IMR-90 (cell line): Measurements from ENCODE around the gene SLIT3. TPM values are rescaled to one million over a fixed set of nuclear protein-coding genes. Genes with fewer than 3 reads are reported as not detected.

Experiments used
- ATAC-seq: fragments of 200-7000 bp; cut with Tn5 transposase; 2 replicates; pipeline ENCODE4 v1.9.1; 2020; ENCODE audit warnings: low read depth, mild to moderate bottlenecking, moderate library complexity
- BruUV-seq: library from RNA; stranded (reverse); fragments of 400-500 nt; replicated peaks from 2 replicates; lab custom pipeline; 2021; lab: Mats Ljungman, UMichigan
- CTCF ChIA-PET: fragments of 300-600 bp; formaldehyde crosslinking; extraction: SDS; loops from one replicate; lab custom pipeline; 2021; ENCODE audit warnings: antibody characterized with exemption; lab: Yijun Ruan, JAX
- POLR2A ChIA-PET: fragments of 300-600 bp; sonication (Branson Sonifier 250); formaldehyde crosslinking; loops from one replicate; lab custom pipeline; 2022; ENCODE audit warnings: antibody characterized with exemption; ENCODE audit not compliant: unreplicated experiment; lab: Charles Lee
- DNase-seq: peaks from one replicate; pipeline ENCODE4 v3.0.0; 2013
- H2AFZ ChIP-seq: replicated peaks from 2 replicates; pipeline ENCODE3; 2013; ENCODE audit warnings: low read length, mild to moderate bottlenecking; ENCODE audit not compliant: poor library complexity
- H2AK5ac ChIP-seq: 2 replicates; pipeline ENCODE4 v1.6.1; 2013; ENCODE audit warnings: low read depth, low read length, inconsistent platforms
- H2AK9ac ChIP-seq: replicated peaks from 2 replicates; pipeline ENCODE3; 2013; ENCODE audit warnings: mild to moderate bottlenecking, low read depth, low read length, moderate library complexity; ENCODE audit not compliant: poor library complexity
- H2BK120ac ChIP-seq: 2 replicates; pipeline ENCODE4 v1.6.1; 2013; ENCODE audit warnings: low read depth, low read length, inconsistent platforms
- H2BK15ac ChIP-seq: 3 replicates; pipeline ENCODE4 v1.6.1; 2013; ENCODE audit warnings: low read depth, low read length, inconsistent platforms
- H2BK20ac ChIP-seq: 2 replicates; pipeline ENCODE4 v1.6.1; 2013; ENCODE audit warnings: low read depth, mild to moderate bottlenecking, inconsistent platforms, low read length, moderate library complexity
- H2BK5ac ChIP-seq: 2 replicates; pipeline ENCODE4 v1.6.1; 2013; ENCODE audit warnings: mild to moderate bottlenecking, low read depth, low read length, inconsistent platforms; ENCODE audit not compliant: poor library complexity, severe bottlenecking
- H3K14ac ChIP-seq: replicated peaks from 2 replicates; pipeline ENCODE4 v1.6.1; 2013; ENCODE audit warnings: low read depth, low read length, inconsistent platforms
- H3K18ac ChIP-seq: 2 replicates; pipeline ENCODE4 v1.6.1; 2013; ENCODE audit warnings: low read depth, low read length, control low read depth
- H3K23ac ChIP-seq: 2 replicates; pipeline ENCODE4 v1.6.1; 2013; ENCODE audit warnings: low read depth, low read length, inconsistent platforms
- H3K27ac ChIP-seq: 2 replicates; pipeline ENCODE4 v1.5.1; 2013; ENCODE audit warnings: mild to moderate bottlenecking, control low read depth, low read length; ENCODE audit not compliant: insufficient read depth
- H3K27me3 ChIP-seq: 2 replicates; pipeline ENCODE4 v1.6.1; 2013; ENCODE audit warnings: low read length; ENCODE audit not compliant: control insufficient read depth, insufficient read depth
- H3K36me3 ChIP-seq: 2 replicates; pipeline ENCODE4 v1.6.1; 2013; ENCODE audit warnings: low read length, mixed read lengths; ENCODE audit not compliant: control insufficient read depth, insufficient read depth
- H3K4ac ChIP-seq: 2 replicates; pipeline ENCODE4 v1.6.1; 2013; ENCODE audit warnings: low read depth, low read length, inconsistent platforms
- H3K4me1 ChIP-seq: 2 replicates; pipeline ENCODE4 v1.6.1; 2013; ENCODE audit warnings: low read length, mixed read lengths; ENCODE audit not compliant: control insufficient read depth, insufficient read depth
- H3K4me2 ChIP-seq: 2 replicates; pipeline ENCODE4 v1.6.1; 2013; ENCODE audit warnings: low read depth, mild to moderate bottlenecking, control low read depth, low read length, moderate library complexity
- H3K4me3 ChIP-seq: 2 replicates; pipeline ENCODE4 v1.5.1; 2013; ENCODE audit warnings: low read depth, mild to moderate bottlenecking, control low read depth, low read length, moderate library complexity; ENCODE audit not compliant: insufficient read depth
- H3K56ac ChIP-seq: 2 replicates; pipeline ENCODE4 v1.6.1; 2013; ENCODE audit warnings: low read length, inconsistent platforms; ENCODE audit not compliant: insufficient read depth; ENCODE audit errors: extremely low read depth
- H3K79me1 ChIP-seq, 2 experiments: 2 replicates each; pipeline ENCODE4 v1.6.1; 2013; ENCODE audit warnings: low read length in 2 of 2, inconsistent platforms in 1 of 2, low read depth in 1 of 2
- H3K9ac ChIP-seq: 2 replicates; pipeline ENCODE4 v1.6.1; 2013; ENCODE audit warnings: low read depth, low read length, control low read depth
- H3K9me1 ChIP-seq: 2 replicates; pipeline ENCODE4 v1.6.1; 2013; ENCODE audit warnings: low read length, inconsistent platforms; ENCODE audit not compliant: insufficient read depth
- H3K9me3 ChIP-seq: 2 replicates; pipeline ENCODE4 v1.6.1; 2013; ENCODE audit warnings: low read length; ENCODE audit not compliant: control insufficient read depth, insufficient read depth
- H4K20me1 ChIP-seq: 2 replicates; pipeline ENCODE4 v1.6.1; 2013; ENCODE audit warnings: low read length, inconsistent platforms; ENCODE audit not compliant: insufficient read depth
- H4K5ac ChIP-seq: 2 replicates; pipeline ENCODE4 v1.6.1; 2013; ENCODE audit warnings: mild to moderate bottlenecking, low read depth, low read length, control low read depth
- H4K8ac ChIP-seq, 2 experiments: 2 replicates each; pipeline ENCODE4 v1.6.1; 2013; ENCODE audit warnings: low read depth in 2 of 2, low read length in 2 of 2, control low read depth in 1 of 2, inconsistent platforms in 1 of 2
- H4K91ac ChIP-seq: 2 replicates; pipeline ENCODE4 v1.6.1; 2013; ENCODE audit warnings: low read depth, low read length, inconsistent platforms; ENCODE audit not compliant: insufficient read depth
- BHLHE40 ChIP-seq: fragments of 150-350 bp; IDR thresholded peaks from 2 replicates; pipeline ENCODE4 v1.6.1; 2016; ENCODE audit warnings: mild to moderate bottlenecking, low read depth, low read length
- CEBPB ChIP-seq: IDR thresholded peaks from 2 replicates; pipeline ENCODE4 v1.6.1; 2012; ENCODE audit warnings: low read depth, low read length, improper control_type of control experiment
- CHD1 ChIP-seq: IDR thresholded peaks from 2 replicates; pipeline ENCODE4 v1.6.1; 2012; ENCODE audit warnings: low read depth, low read length, improper control_type of control experiment
- FOS ChIP-seq: fragments of 150-350 bp; IDR thresholded peaks from 2 replicates; pipeline ENCODE4 v1.6.1; 2016; ENCODE audit warnings: low read depth, low read length
- MAFK ChIP-seq: IDR thresholded peaks from 2 replicates; pipeline ENCODE4 v1.6.1; 2012; ENCODE audit warnings: low read depth, low read length, improper control_type of control experiment
- MAZ ChIP-seq: IDR thresholded peaks from 2 replicates; pipeline ENCODE4 v1.6.1; 2012; ENCODE audit warnings: low read depth, mild to moderate bottlenecking, low read length, improper control_type of control experiment, moderate library complexity, borderline replicate concordance
- MXI1 ChIP-seq: IDR thresholded peaks from 2 replicates; pipeline ENCODE4 v1.6.1; 2012; ENCODE audit warnings: low read depth, mild to moderate bottlenecking, low read length, moderate library complexity, borderline replicate concordance
- NFE2L2 ChIP-seq: fragments of 150-350 bp; IDR thresholded peaks from 2 replicates; pipeline ENCODE4 v1.6.1; 2016; ENCODE audit warnings: low read depth, mild to moderate bottlenecking, low read length
- POLR2A ChIP-seq: IDR thresholded peaks from 2 replicates; pipeline ENCODE4 v1.6.1; 2012; ENCODE audit warnings: mild to moderate bottlenecking, low read depth, low read length
- RAD21 ChIP-seq: IDR thresholded peaks from 2 replicates; pipeline ENCODE4 v1.6.1; 2012; ENCODE audit warnings: low read length, improper control_type of control experiment
- RCOR1 ChIP-seq: IDR thresholded peaks from 2 replicates; pipeline ENCODE4 v1.6.1; 2012; ENCODE audit warnings: mild to moderate bottlenecking, low read length, improper control_type of control experiment; ENCODE audit not compliant: insufficient replicate concordance
- RFX5 ChIP-seq: IDR thresholded peaks from 2 replicates; pipeline ENCODE4 v1.8.0; 2012; ENCODE audit warnings: low read depth, mild to moderate bottlenecking, low read length, moderate library complexity
- SMC3 ChIP-seq: fragments of 150-350 bp; IDR thresholded peaks from 2 replicates; pipeline ENCODE4 v1.6.1; 2016; ENCODE audit warnings: low read depth, mild to moderate bottlenecking, antibody characterized with exemption, low read length, moderate library complexity
- WGBS, 2 experiments: methylation state at CpG; one replicate each; pipeline versions ENCODE4 v1.1.5 to v1.1.7; 2013; ENCODE audit warnings: missing lambda C conversion rate in 2 of 2; ENCODE audit not compliant: insufficient read length in 1 of 2; ENCODE audit errors: extremely low coverage in 2 of 2; 5-methylcytosine and 5-hydroxymethylcytosine counted together
- dilution Hi-C: fragments of 300-500 bp; cut with HindIII; formaldehyde crosslinking; loops from one replicate; pipeline ENCODE4 v1.14.3; 2018; ENCODE audit warnings: low sequenced_read_pairs; ENCODE audit not compliant: unreplicated experiment
- in situ Hi-C: fragments of 300-500 bp; cut with MboI; formaldehyde crosslinking; loops from 3 replicates; pipeline ENCODE4 v1.14.3; 2019; ENCODE audit warnings: low sequenced_read_pairs, inconsistent platforms, mixed read lengths
- intact Hi-C: fragments of 100-400 bp; cut with micrococcal nuclease; formaldehyde crosslinking; loops from 2 replicates; pipeline ENCODE4 v1.10.0; 2022
- polyA plus RNA-seq, 3 experiments: library from polyadenylated mRNA; depleted of rRNA; stranded (reverse); fragments of >200 nt; gene quantifications; 2 replicates each; pipeline ENCODE4 v1.2.3, GENCODE V29; 2012; ENCODE audit warnings: low replicate concordance in 1 of 3
- total RNA-seq: library from RNA; depleted of rRNA; stranded (reverse); fragments of >200 nt; gene quantifications from 2 replicates; pipeline ENCODE4 v1.2.3, GENCODE V29; 2012
- TF ChIP-seq, protein P1 (sequence below): fragments of 150-350 bp; IDR thresholded peaks from 2 replicates; pipeline ENCODE4 v1.6.1; 2016; ENCODE audit warnings: low read depth, mild to moderate bottlenecking, low read length, moderate library complexity, borderline replicate concordance
- TF ChIP-seq, protein P2 (sequence below): fragments of 150-350 bp; IDR thresholded peaks from 2 replicates; pipeline ENCODE4 v1.6.1; 2017; ENCODE audit warnings: mild to moderate bottlenecking, antibody characterized with exemption, low read length, low read depth
- TF ChIP-seq, protein P3 (sequence below): conservative IDR thresholded peaks from 2 replicates; pipeline ENCODE4 v1.5.1; 2012; ENCODE audit warnings: mild to moderate bottlenecking, low read depth, low read length, improper control_type of control experiment

SLIT3 gene
- total and polyA plus RNA-seq, 2 of the 4 experiments (the other 2 are of a cell fraction): 0.18 to 0.50 TPM

DNA sequence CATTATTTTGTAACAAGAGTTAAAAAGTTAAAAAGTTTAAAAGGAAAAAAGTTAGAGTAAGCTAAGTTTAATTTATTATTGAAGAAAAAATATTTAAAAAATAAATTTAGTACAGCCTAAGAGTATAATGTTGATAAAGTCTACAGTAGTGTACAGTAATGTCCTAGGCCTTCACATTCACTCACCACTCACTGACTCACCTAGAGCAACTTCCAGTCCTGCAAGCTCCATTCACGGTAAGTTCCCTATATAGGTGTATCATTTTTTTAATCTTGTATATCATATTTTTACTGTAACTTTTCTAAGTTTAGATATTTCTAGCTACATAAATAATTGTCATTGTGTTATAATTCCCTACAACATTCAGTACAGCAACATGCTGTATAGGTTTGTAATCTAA, 652.4 kb downstream of the SLIT3 start:
- WGBS, 2 experiments: no CpG with 5 or more reads among the region's 1 CpG
- Histone ChIP-seq H2BK15ac (no peak overlapping the region), H3K56ac (no peak overlapping the region), H4K91ac (no peak overlapping the region), H4K8ac (no peak overlapping the region), H4K5ac (no peak overlapping the region), H3K9ac (no peak overlapping the region), H2AK9ac (no peak overlapping the region), H2AK5ac (no peak overlapping the region), H3K4me3 (no peak overlapping the region), H3K4ac (no peak overlapping the region), H2BK5ac (no peak overlapping the region), H4K20me1 (no peaks in the 10 kb centered on the region), H3K27ac (no peak overlapping the region), H3K79me1 (no peaks in the 10 kb centered on the region), H2BK20ac (no peak overlapping the region), H2BK120ac (no peak overlapping the region), H3K9me1 (no peaks in the 10 kb centered on the region), H3K9me3 (no peaks in the 10 kb centered on the region), H3K18ac (no peak overlapping the region), H3K14ac (no peak overlapping the region), H3K4me1 (no peaks in the 10 kb centered on the region), H3K36me3 (no peaks in the 10 kb centered on the region), H2AFZ (no peak overlapping the region), H3K23ac (no peak overlapping the region), H3K4me2 (no peak overlapping the region), H3K27me3 (no peaks in the 10 kb centered on the region)
- intact Hi-C loops (no loop called here), dilution Hi-C loops (no loop called here), in situ Hi-C loops (no loop called here)
- TF ChIP-seq, protein P1, sequence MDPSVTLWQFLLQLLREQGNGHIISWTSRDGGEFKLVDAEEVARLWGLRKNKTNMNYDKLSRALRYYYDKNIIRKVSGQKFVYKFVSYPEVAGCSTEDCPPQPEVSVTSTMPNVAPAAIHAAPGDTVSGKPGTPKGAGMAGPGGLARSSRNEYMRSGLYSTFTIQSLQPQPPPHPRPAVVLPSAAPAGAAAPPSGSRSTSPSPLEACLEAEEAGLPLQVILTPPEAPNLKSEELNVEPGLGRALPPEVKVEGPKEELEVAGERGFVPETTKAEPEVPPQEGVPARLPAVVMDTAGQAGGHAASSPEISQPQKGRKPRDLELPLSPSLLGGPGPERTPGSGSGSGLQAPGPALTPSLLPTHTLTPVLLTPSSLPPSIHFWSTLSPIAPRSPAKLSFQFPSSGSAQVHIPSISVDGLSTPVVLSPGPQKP: no peak
- TF ChIP-seq RFX5 (no peak), RAD21 (no peak), NFE2L2 (no peak), CEBPB (no peak), CHD1 (no peak), MAFK (no peak), FOS (no peak), SMC3 (no peak), MXI1 (no peak), POLR2A (no peak), MAZ (no peak), BHLHE40 (no peak), RCOR1 (no peak)
- TF ChIP-seq, protein P2, sequence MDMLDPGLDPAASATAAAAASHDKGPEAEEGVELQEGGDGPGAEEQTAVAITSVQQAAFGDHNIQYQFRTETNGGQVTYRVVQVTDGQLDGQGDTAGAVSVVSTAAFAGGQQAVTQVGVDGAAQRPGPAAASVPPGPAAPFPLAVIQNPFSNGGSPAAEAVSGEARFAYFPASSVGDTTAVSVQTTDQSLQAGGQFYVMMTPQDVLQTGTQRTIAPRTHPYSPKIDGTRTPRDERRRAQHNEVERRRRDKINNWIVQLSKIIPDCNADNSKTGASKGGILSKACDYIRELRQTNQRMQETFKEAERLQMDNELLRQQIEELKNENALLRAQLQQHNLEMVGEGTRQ: no peak
- TF ChIP-seq, protein P3, sequence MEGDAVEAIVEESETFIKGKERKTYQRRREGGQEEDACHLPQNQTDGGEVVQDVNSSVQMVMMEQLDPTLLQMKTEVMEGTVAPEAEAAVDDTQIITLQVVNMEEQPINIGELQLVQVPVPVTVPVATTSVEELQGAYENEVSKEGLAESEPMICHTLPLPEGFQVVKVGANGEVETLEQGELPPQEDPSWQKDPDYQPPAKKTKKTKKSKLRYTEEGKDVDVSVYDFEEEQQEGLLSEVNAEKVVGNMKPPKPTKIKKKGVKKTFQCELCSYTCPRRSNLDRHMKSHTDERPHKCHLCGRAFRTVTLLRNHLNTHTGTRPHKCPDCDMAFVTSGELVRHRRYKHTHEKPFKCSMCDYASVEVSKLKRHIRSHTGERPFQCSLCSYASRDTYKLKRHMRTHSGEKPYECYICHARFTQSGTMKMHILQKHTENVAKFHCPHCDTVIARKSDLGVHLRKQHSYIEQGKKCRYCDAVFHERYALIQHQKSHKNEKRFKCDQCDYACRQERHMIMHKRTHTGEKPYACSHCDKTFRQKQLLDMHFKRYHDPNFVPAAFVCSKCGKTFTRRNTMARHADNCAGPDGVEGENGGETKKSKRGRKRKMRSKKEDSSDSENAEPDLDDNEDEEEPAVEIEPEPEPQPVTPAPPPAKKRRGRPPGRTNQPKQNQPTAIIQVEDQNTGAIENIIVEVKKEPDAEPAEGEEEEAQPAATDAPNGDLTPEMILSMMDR: no peak
- no TSS peak for BruUV-seq
- CTCF ChIA-PET: no interaction called here
- DNase-seq (no peak), ATAC-seq (no peak)
- POLR2A ChIA-PET: no interaction called here
